GM19395 (cell line): ENCODE data around the gene SST.

ENCODE experiments used
- ATAC-seq: cut with Tn5 transposase; IDR thresholded peaks from one replicate; pipeline ENCODE4 v1.9.1; 2021; ENCODE audit warnings: mild to moderate bottlenecking, moderate library complexity; ENCODE audit not compliant: unreplicated experiment

SST gene

DNA sequence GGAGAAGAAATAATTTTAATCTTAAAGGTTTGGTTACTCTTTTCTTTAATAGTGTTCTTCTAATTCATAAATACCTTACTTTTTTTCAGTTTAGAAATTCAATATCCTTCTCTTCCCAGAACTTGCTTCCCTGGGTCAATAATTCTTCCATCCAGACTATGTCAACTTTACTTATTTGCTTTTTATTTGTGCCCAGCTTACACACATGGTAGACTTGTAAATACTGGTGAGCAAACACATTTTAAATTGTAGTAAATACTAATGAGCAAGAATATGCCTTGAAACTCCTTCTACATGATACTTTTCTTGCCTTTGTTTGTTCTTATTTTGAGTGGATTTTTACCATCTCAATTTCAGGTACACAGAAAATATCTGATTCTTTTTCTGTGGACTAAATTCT is 33.7 kb downstream of the SST start:
- ATAC-seq, result no peak

DNA sequence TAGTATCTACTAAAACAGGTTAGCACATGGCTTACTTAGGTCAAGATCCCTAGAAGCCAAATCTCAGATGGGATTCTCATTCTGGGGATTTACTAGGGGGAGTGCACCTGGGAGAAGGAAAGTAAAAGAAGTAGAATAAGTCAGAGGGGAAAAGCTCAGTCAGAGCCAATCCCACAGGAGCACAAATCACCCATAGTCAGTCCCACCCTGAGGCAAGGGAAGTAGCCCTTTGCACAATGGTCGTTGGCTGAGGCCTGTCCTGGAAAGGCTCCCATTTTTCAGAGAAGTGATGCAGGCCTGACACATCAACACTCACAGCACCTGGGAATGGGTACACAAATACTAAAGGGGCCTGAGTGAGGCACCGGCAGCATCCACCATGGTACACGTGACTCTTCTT is 39.8 kb downstream of the SST start:
- ATAC-seq, result no peak

DNA sequence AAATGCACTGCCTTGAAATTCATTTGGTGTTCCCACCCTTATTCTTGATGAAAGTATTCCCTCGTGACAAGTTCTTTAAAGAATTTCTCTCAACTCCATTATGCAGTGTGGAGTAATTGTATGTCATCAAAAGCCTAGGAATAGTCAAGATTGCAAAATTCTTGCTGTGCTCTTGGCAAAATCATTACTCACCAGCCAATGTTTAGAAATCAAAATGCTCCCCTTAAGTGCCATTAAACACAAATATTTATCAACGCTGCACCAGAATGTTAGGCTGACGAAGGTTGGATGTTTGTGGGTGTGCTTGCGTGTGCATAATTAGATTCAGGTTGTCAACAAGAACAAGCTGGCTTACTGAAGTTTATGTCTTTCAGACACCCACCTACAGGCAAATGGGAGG is 40.5 kb downstream of the SST start:
- no peak for ATAC-seq

DNA sequence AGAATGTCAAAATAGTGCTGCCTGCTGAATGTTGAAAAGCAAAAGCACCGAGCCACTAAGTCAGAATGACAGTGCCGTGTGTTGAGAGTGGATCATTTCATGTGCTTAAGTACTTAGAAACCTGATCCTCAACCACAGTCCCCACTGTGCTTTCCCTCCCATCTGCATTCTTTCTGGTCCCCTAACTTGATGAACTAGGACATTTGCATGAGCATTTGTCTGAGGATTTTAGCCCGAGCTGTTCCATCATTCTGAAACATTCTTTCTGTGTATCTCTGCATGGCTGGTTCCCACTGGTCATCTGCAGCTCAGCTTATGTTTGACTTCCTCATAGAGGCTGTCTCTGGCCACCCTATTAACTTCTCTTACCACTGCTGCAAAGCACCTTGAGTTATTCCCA is 42.0 kb downstream of the SST start:
- ATAC-seq, result no peak

DNA sequence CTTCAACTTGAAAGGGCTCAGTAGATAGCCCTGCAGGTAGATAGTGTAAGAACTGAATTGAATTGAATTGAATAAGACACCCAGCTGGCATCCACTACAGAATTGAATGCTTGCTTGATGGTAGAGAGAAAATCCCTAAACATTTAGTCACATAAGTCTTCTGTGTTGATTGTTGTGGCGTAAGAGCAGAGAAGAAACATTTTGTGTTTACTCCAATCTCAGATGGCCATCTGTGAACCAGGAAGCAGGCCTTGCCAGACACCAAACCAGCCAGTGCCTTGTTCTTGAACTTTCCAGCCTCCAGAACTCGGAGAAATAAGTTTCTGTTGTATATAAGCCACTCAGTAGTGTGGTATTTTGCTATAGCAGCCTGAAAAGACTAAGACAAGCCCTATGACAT is 43.6 kb downstream of the SST start:
- no peak for ATAC-seq

GRCh38 chr3:187624588-187624987 is 45.6 kb downstream of the SST start:
- no peak for ATAC-seq

DNA sequence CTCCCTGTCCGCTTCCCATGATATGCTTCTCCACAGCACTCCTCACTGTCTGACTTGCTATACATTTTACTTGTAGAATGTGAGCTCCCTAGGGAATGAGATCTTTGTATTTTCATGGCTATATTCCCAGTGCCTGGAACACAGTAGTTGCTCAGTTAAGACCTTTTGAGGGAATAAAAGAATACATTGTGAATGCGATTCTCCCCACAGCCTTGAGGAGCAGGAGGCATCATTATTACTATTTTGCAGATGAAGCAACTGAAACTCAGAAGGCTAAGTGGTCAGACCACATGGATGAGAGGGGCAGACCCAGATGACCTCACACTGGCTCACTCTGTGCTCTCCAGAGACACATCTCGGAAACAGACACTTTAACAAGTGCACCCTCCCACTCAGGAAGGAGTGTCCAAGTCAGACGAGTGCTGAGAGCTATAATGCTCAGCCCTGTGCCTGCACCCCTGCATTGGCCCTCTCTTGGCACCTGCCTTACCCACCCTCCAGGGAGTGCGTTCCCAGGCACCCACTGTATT is 46.8 kb downstream of the SST start:
- ATAC-seq, result no peak

DNA sequence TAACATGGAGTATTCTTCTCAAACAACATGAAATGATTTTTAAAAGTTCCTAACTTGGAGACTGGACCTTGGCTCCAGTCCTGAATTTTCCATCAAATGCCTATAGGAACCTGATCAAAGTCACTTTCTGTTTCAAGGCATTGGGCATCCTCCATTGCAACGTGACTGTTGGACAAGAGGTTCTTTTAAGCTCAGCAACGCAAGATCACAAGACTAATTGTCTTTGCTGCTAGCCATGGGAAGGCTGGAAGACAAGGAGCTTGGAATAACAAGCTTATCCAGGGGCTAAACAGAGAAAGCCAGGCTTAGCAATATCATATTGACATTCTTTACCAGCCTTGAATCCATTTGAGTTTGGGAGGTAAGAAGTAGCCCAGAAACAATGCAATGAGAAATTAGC is 48.3 kb downstream of the SST start:
- no peak for ATAC-seq

DNA sequence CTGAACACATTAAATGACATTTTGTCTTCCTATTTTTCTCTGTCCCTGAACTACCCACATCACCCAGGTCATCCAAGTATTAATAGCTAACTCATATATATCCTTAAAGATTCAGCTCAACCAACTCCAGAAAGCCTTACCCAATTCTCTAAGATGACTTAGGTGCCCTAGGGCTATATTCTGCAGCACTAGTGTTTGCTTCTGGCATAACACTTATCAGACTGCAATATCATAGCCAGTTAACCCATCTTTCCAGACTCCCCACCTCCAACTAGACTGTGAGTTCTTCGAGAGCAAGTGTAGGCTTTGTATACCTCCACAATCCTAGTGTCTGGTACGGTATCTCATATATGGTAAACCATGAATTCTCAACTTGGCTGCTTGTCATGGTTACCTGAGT is 50.7 kb downstream of the SST start:
- ATAC-seq, result no peak
